CD4-positive, CD25-positive, alpha-beta regulatory T cell (primary cell): ENCODE measurements around the gene CPED1. TPM values are rescaled to one million over a fixed set of nuclear protein-coding genes. Genes with fewer than 3 reads are reported as not detected.

ENCODE experiments used
- ATAC-seq, 2 donors: fragments of 150-1000 bp; cut with Tn5 transposase; one replicate each; pipeline ENCODE4 v1.10.0; 2021; ENCODE audit warnings: low read depth in 2 of 2, moderate number of reproducible peaks in 2 of 2, moderate library complexity in 1 of 2
- DNase-seq, 3 donors: peaks; one replicate each; pipeline versions ENCODE4 v3.0.0 to v3.0.0-alpha.2; 2012 to 2022; ENCODE audit warnings: mixed read lengths in 1 of 3
- H3K27ac ChIP-seq: one replicate; pipeline ENCODE4 v1.7.0; 2013; ENCODE audit warnings: mild to moderate bottlenecking, low read length; ENCODE audit not compliant: insufficient read depth, poor library complexity, severe bottlenecking
- H3K27me3 ChIP-seq: one replicate; pipeline ENCODE4 v1.7.0; 2013; ENCODE audit warnings: low read length; ENCODE audit not compliant: control insufficient read depth, insufficient read depth
- H3K36me3 ChIP-seq: one replicate; pipeline ENCODE4 v1.7.0; 2013; ENCODE audit warnings: mild to moderate bottlenecking, low read length, moderate library complexity; ENCODE audit not compliant: control insufficient read depth, insufficient read depth
- H3K4me1 ChIP-seq: 2 replicates; pipeline ENCODE4 v1.7.0; 2013; ENCODE audit warnings: mild to moderate bottlenecking, low read length; ENCODE audit not compliant: insufficient read depth, control insufficient read depth, poor library complexity, severe bottlenecking
- H3K4me3 ChIP-seq: one replicate; pipeline ENCODE4 v1.7.0; 2013; ENCODE audit warnings: low read depth, mild to moderate bottlenecking, low read length, moderate library complexity
- H3K9me3 ChIP-seq, 2 experiments: 1 replicate in 1 of 2; 2 replicates in 1 of 2; pipeline ENCODE4 v1.7.0; 2013; ENCODE audit warnings: low read length in 2 of 2, mild to moderate bottlenecking in 1 of 2, moderate library complexity in 1 of 2; ENCODE audit not compliant: control insufficient read depth in 2 of 2
- H3K27ac Mint-ChIP-seq, 3 donors: one replicate each; pipeline ENCODE4 v1.8.0; 2020 to 2022; ENCODE audit warnings: mild to moderate bottlenecking in 3 of 3, mixed read lengths in 3 of 3, moderate library complexity in 2 of 3
- H3K27me3 Mint-ChIP-seq: one replicate; pipeline ENCODE4 v1.8.0; 2022; ENCODE audit warnings: mild to moderate bottlenecking, mixed read lengths
- H3K36me3 Mint-ChIP-seq: one replicate; pipeline ENCODE4 v1.8.0; 2020; ENCODE audit warnings: mixed read lengths
- H3K4me1 Mint-ChIP-seq, 4 donors: one replicate each; pipeline ENCODE4 v1.8.0; 2020 to 2022; ENCODE audit warnings: mixed read lengths in 4 of 4, mild to moderate bottlenecking in 1 of 4
- H3K4me3 Mint-ChIP-seq, 4 donors: one replicate each; pipeline ENCODE4 v1.8.0; 2020 to 2022; ENCODE audit warnings: mild to moderate bottlenecking in 4 of 4, mixed read lengths in 4 of 4, moderate library complexity in 3 of 4
- H3K9me3 Mint-ChIP-seq, 7 donors: one replicate each; pipeline ENCODE4 v1.8.0; 2020 to 2022; ENCODE audit warnings: mixed read lengths in 7 of 7, mild to moderate bottlenecking in 3 of 7, moderate library complexity in 2 of 7
- polyA plus RNA-seq, 4 donors: library from polyadenylated mRNA; unstranded; fragments of 300-500 nt; fragmentation: Illumina TruSeq; gene quantifications; one replicate each; pipeline ENCODE4 v1.2.3, GENCODE V29; 2021
- total RNA-seq: library from RNA; stranded (reverse); gene quantifications from one replicate; pipeline ENCODE4 v1.2.3, GENCODE V29; 2022

The CPED1 gene
- total and polyA plus RNA-seq, 5 donors from 2014 or later: 0.17 to 0.24 TPM; not detected in 3

GRCh38 chr7:121101621-121102020 lies 113.1 kb downstream of the CPED1 start:
- no peaks in the 10 kb centered on the region for H3K9me3 Mint-ChIP-seq
- no peak overlapping the region for H3K4me3 ChIP-seq
- peaks cover 3% of the 10 kb centered on the region for H3K27me3 ChIP-seq
- no peak overlapping the region for H3K27ac Mint-ChIP-seq
- H3K4me1 Mint-ChIP-seq: no peaks in the 10 kb centered on the region
- H3K27me3 Mint-ChIP-seq: peaks cover 4% of the 10 kb centered on the region
- H3K36me3 ChIP-seq: no peaks in the 10 kb centered on the region
- no peak for DNase-seq
- H3K4me3 Mint-ChIP-seq: no peak overlapping the region
- no peak overlapping the region for H3K27ac ChIP-seq
- no peaks in the 10 kb centered on the region for H3K4me1 ChIP-seq
- H3K9me3 ChIP-seq: no peaks in the 10 kb centered on the region
- no peak for ATAC-seq
- H3K36me3 Mint-ChIP-seq: no peaks in the 10 kb centered on the region

DNA sequence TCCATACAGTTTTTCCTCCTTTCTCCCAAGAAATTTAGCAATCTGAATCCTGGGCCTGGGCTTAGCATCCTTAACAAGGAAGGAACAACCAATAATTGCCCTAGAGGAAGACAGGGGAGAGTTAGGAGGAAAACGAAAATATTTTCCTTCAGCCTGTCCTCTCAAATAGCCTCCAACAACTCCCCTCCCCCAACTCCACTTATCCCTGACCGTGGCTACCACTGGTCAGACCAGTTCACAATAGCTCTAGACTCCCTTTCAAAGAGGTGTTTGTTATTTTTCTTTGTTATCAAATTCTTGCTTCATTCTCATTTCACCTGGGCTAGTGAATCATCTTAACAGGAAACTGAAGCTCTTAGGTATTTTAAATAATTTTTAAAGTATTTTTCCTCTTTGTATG lies 114.1 kb downstream of the CPED1 start:
- H3K27ac ChIP-seq: no peak overlapping the region
- H3K4me3 ChIP-seq: no peak overlapping the region
- no peak for DNase-seq
- H3K27me3 ChIP-seq: peaks cover 3% of the 10 kb centered on the region
- peaks cover 4% of the 10 kb centered on the region for H3K27me3 Mint-ChIP-seq
- H3K4me1 ChIP-seq: no peaks in the 10 kb centered on the region
- H3K9me3 Mint-ChIP-seq: no peaks in the 10 kb centered on the region
- no peak for ATAC-seq
- H3K4me3 Mint-ChIP-seq: no peak overlapping the region
- H3K36me3 Mint-ChIP-seq: no peaks in the 10 kb centered on the region
- H3K4me1 Mint-ChIP-seq: no peaks in the 10 kb centered on the region
- H3K36me3 ChIP-seq: no peaks in the 10 kb centered on the region
- no peaks in the 10 kb centered on the region for H3K9me3 ChIP-seq
- no peak overlapping the region for H3K27ac Mint-ChIP-seq

GRCh38 chr7:121103086-121103485 lies 114.6 kb downstream of the CPED1 start:
- Histone ChIP-seq H3K9me3 (no peaks in the 10 kb centered on the region), H3K27ac (no peak overlapping the region), H3K4me1 (no peaks in the 10 kb centered on the region), H3K27me3 (peaks cover 3% of the 10 kb centered on the region), H3K4me3 (no peak overlapping the region), H3K36me3 (no peaks in the 10 kb centered on the region)
- DNase-seq (no peak), ATAC-seq (no peak)
- H3K4me3 Mint-ChIP-seq: no peak overlapping the region
- no peaks in the 10 kb centered on the region for H3K36me3 Mint-ChIP-seq
- H3K9me3 Mint-ChIP-seq: no peaks in the 10 kb centered on the region
- no peak overlapping the region for H3K27ac Mint-ChIP-seq
- H3K27me3 Mint-ChIP-seq: peaks cover 4% of the 10 kb centered on the region
- H3K4me1 Mint-ChIP-seq: no peaks in the 10 kb centered on the region

DNA sequence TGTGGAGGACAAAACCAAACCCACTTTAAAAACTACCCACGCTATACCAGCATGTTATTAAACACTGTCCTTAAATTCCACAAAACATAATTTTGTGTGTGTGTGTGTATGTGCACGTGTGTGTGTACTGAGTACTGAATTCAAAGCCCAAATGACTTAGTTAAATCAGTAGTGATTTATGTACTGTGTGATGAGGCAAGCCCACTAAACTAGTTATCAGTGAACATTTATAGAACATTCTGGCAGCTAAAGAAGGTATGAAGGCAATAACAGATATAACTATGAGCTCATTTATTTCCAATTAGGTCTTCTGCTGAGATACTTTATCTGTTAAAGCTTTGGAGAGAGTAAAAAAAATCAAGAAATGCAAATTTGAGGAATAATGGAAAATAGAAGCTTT lies 115.1 kb downstream of the CPED1 start:
- peaks cover 3% of the 10 kb centered on the region for H3K27me3 ChIP-seq
- no peak overlapping the region for H3K27ac ChIP-seq
- H3K36me3 Mint-ChIP-seq: no peaks in the 10 kb centered on the region
- H3K4me3 ChIP-seq: no peak overlapping the region
- ATAC-seq: no peak
- no peak overlapping the region for H3K27ac Mint-ChIP-seq
- peaks cover 4% of the 10 kb centered on the region for H3K27me3 Mint-ChIP-seq
- H3K4me3 Mint-ChIP-seq: no peak overlapping the region
- no peaks in the 10 kb centered on the region for H3K36me3 ChIP-seq
- no peaks in the 10 kb centered on the region for H3K9me3 Mint-ChIP-seq
- H3K4me1 ChIP-seq: no peaks in the 10 kb centered on the region
- H3K9me3 ChIP-seq: no peaks in the 10 kb centered on the region
- H3K4me1 Mint-ChIP-seq: no peaks in the 10 kb centered on the region
- no peak for DNase-seq

GRCh38 chr7:121105262-121105661 lies 116.8 kb downstream of the CPED1 start:
- H3K4me3 Mint-ChIP-seq: no peak overlapping the region
- Histone ChIP-seq H3K27ac (no peak overlapping the region), H3K36me3 (no peaks in the 10 kb centered on the region), H3K27me3 (peaks cover 3% of the 10 kb centered on the region), H3K4me3 (no peak overlapping the region), H3K4me1 (no peaks in the 10 kb centered on the region), H3K9me3 (no peaks in the 10 kb centered on the region)
- peaks cover 4% of the 10 kb centered on the region for H3K27me3 Mint-ChIP-seq
- no peaks in the 10 kb centered on the region for H3K9me3 Mint-ChIP-seq
- ATAC-seq: no peak
- no peaks in the 10 kb centered on the region for H3K4me1 Mint-ChIP-seq
- no peaks in the 10 kb centered on the region for H3K36me3 Mint-ChIP-seq
- H3K27ac Mint-ChIP-seq: no peak overlapping the region
- DNase-seq: no peak

DNA sequence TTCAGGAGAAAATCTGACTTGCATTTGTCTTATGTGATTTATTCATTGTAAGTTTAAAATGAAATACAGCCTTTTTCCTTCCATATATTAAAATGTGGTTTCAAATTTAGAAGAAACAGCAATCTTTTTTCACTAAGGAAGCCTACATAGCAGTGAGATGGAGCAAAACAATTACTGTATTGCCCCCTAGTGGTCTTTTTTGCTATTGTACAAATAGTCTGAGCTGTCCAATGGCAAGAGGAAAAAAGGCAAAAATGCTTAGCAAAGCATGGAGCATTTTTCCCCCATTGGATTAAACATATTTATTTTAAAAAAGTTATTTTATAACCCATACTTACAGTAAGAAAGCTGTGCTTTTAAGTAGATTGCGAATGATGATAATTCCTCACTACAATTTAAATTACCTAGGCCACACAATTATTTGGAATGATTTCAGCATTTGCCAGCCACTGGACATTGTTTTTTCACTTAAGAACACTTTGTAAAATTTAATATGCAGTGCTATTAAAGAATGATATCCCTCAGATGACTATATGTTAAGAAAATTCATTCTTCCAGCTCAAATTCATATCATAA lies 119.5 kb downstream of the CPED1 start:
- Mint-ChIP-seq H3K27me3 (peaks cover 6% of the 10 kb centered on the region), H3K9me3 (no peaks in the 10 kb centered on the region), H3K36me3 (no peaks in the 10 kb centered on the region), H3K27ac (no peak overlapping the region), H3K4me3 (no peak overlapping the region), H3K4me1 (no peaks in the 10 kb centered on the region)
- no peaks in the 10 kb centered on the region for H3K36me3 ChIP-seq
- H3K4me3 ChIP-seq: no peak overlapping the region
- DNase-seq (peak in 2 of 3 donors; percentile 44 to 58), ATAC-seq (peak; percentile 65 to 67)
- H3K4me1 ChIP-seq: no peaks in the 10 kb centered on the region
- H3K27ac ChIP-seq: no peak overlapping the region
- peaks cover 3% of the 10 kb centered on the region for H3K27me3 ChIP-seq
- no peaks in the 10 kb centered on the region for H3K9me3 ChIP-seq

DNA sequence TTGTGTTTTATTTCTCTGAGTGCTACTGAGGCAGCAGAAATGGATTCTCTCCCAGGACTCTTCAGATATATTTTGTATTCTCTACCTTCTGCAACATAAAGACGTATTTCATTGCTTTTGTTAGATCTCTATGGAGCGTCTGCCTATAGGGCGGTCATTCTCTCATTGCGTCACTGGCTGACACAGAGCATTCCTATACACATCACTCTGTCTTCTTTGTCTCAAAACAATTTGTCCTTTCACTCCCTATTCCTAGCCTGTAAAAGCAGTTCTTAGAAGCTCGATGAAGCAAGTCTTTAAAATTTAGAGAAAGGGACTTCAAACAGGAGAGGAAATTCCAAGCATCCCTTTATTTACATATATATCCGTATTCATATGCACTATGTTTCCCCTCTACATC lies 120.6 kb downstream of the CPED1 start:
- no peak for DNase-seq
- Mint-ChIP-seq H3K27ac (no peak overlapping the region), H3K36me3 (no peaks in the 10 kb centered on the region), H3K4me3 (no peak overlapping the region), H3K4me1 (no peaks in the 10 kb centered on the region), H3K9me3 (no peaks in the 10 kb centered on the region), H3K27me3 (peaks cover 4% of the 10 kb centered on the region)
- ATAC-seq: no peak
- Histone ChIP-seq H3K27ac (no peak overlapping the region), H3K4me3 (no peak overlapping the region), H3K27me3 (peaks cover 1% of the 10 kb centered on the region), H3K9me3 (no peaks in the 10 kb centered on the region), H3K4me1 (no peaks in the 10 kb centered on the region), H3K36me3 (no peaks in the 10 kb centered on the region)

DNA sequence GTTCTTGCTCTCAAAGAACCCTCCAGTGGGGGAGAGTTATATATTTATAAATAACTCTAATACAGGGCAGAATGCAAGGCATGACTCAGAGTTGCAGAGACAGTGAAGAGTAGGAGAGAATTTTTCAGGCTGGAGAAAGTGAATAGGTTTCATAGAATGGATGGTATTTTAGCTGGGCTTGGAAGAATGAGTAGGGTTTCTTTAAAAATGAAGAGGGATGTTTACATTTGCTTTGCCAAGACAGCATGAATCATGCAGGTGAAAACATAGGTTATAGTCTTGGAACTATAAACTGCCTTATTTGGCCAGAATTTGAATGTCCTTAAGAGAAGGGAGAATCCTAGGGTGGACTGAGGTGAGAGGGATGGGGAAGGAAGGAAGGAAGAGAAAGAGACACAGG lies 124.8 kb downstream of the CPED1 start:
- no peak for DNase-seq

More for the DNA sequence above, 124.8 kb downstream of the CPED1 start:
- no peak overlapping the region for H3K27ac Mint-ChIP-seq
- H3K27ac ChIP-seq: no peak overlapping the region
- H3K9me3 ChIP-seq: no peaks in the 10 kb centered on the region
- no peak overlapping the region for H3K4me3 ChIP-seq
- no peaks in the 10 kb centered on the region for H3K27me3 ChIP-seq
- H3K9me3 Mint-ChIP-seq: no peaks in the 10 kb centered on the region
- no peak overlapping the region for H3K4me3 Mint-ChIP-seq
- peaks cover 4% of the 10 kb centered on the region for H3K27me3 Mint-ChIP-seq
- no peaks in the 10 kb centered on the region for H3K36me3 ChIP-seq
- no peaks in the 10 kb centered on the region for H3K4me1 Mint-ChIP-seq
- no peaks in the 10 kb centered on the region for H3K4me1 ChIP-seq
- H3K36me3 Mint-ChIP-seq: no peaks in the 10 kb centered on the region
- ATAC-seq: no peak
